HT1080 (cell line): ENCODE results near the gene ARHGAP22. TPM values are rescaled to one million over a fixed set of nuclear protein-coding genes. Genes with fewer than 3 reads are reported as not detected.

ENCODE experiments used
- DNase-seq: peaks from one replicate; pipeline ENCODE4 v3.0.0-alpha.2; 2015; ENCODE audit warnings: low read depth
- total RNA-seq: library from RNA; depleted of rRNA; stranded (reverse); fragments of >200 nt; shearing (Covaris generic); gene quantifications from 2 replicates; pipeline ENCODE4 v1.2.3, GENCODE V29; 2014

The ARHGAP22 gene
- total RNA-seq, 1 experiment from 2014 or later = 70.8 TPM

GRCh38 chr10:48608279-48608681, 3.4 kb upstream of the ARHGAP22 start:
- peak; percentile 67 for DNase-seq

GRCh38 chr10:48607356-48608278, 2.7 kb upstream of the ARHGAP22 start:
- DNase-seq = peak; percentile 65

- peak; percentile 99 for DNase-seq
These were observed 1.9 kb upstream of the ARHGAP22 start for GRCh38 chr10:48606530-48607355.

GRCh38 chr10:48605786-48606529, 1.1 kb upstream of the ARHGAP22 start:
- peak; percentile 89 for DNase-seq

- DNase-seq = peak; percentile 33
These were observed 558 bp downstream of the ARHGAP22 start for GRCh38 chr10:48604039-48604990.

GRCh38 chr10:48603421-48604038, 1.3 kb downstream of the ARHGAP22 start:
- DNase-seq = peak; percentile 34

- no peak for DNase-seq
These were observed 2.3 kb downstream of the ARHGAP22 start for GRCh38 chr10:48602401-48603135.

- DNase-seq = no peak
These were observed 3.1 kb downstream of the ARHGAP22 start for GRCh38 chr10:48601789-48602188.

- DNase-seq = no peak
These were observed 4.0 kb downstream of the ARHGAP22 start for GRCh38 chr10:48600645-48601505.

- DNase-seq = no peak
These were observed 5.1 kb downstream of the ARHGAP22 start for GRCh38 chr10:48599830-48600134.

- no peak for DNase-seq
These were observed 5.7 kb downstream of the ARHGAP22 start for GRCh38 chr10:48598936-48599829.

GRCh38 chr10:48598243-48598935, 6.5 kb downstream of the ARHGAP22 start:
- DNase-seq = no peak

GRCh38 chr10:48595539-48595932, 9.3 kb downstream of the ARHGAP22 start:
- no peak for DNase-seq

GRCh38 chr10:48594803-48595538, 9.9 kb downstream of the ARHGAP22 start:
- DNase-seq = no peak

- no peak for DNase-seq
These were observed 10.5 kb downstream of the ARHGAP22 start for GRCh38 chr10:48594371-48594770.

- DNase-seq = no peak
These were observed 12.5 kb downstream of the ARHGAP22 start for GRCh38 chr10:48592346-48592745.
